Keratinocyte (primary cell): ENCODE results near the gene SLC22A14.

Experiments
- EZH2 ChIP-seq: IDR thresholded peaks from one replicate; pipeline ENCODE4 v1.6.1; 2012; ENCODE audit warnings: inconsistent platforms, mild to moderate bottlenecking, low read length, moderate library complexity
- TF ChIP-seq, protein P1 (sequence below), 3 experiments: IDR thresholded peaks in 1 of 3; conservative IDR thresholded peaks in 1 of 3; optimal IDR thresholded peaks in 1 of 3; 2 replicates in 2 of 3; 3 replicates in 1 of 3; pipeline versions ENCODE3 to v1.5.1; 2011; ENCODE audit warnings: low read length in 3 of 3, mild to moderate bottlenecking in 3 of 3, moderate library complexity in 2 of 3, control low read depth in 1 of 3, inconsistent platforms in 1 of 3; ENCODE audit not compliant: insufficient read depth in 2 of 3; ENCODE audit errors: extremely low read depth in 1 of 3

- TF ChIP-seq, protein P1, sequence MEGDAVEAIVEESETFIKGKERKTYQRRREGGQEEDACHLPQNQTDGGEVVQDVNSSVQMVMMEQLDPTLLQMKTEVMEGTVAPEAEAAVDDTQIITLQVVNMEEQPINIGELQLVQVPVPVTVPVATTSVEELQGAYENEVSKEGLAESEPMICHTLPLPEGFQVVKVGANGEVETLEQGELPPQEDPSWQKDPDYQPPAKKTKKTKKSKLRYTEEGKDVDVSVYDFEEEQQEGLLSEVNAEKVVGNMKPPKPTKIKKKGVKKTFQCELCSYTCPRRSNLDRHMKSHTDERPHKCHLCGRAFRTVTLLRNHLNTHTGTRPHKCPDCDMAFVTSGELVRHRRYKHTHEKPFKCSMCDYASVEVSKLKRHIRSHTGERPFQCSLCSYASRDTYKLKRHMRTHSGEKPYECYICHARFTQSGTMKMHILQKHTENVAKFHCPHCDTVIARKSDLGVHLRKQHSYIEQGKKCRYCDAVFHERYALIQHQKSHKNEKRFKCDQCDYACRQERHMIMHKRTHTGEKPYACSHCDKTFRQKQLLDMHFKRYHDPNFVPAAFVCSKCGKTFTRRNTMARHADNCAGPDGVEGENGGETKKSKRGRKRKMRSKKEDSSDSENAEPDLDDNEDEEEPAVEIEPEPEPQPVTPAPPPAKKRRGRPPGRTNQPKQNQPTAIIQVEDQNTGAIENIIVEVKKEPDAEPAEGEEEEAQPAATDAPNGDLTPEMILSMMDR (optimal IDR thresholded peaks at IDR 0.05 in 1 of 3, IDR thresholded peaks at IDR 0.05 in 1 of 3, conservative IDR thresholded peaks at IDR 0.05 in 1 of 3; ENCODE audit: extremely low read depth in 1 of 3, insufficient read depth in 2 of 3, low read length in 3 of 3), result no peak
- no peak for TF ChIP-seq EZH2
Measured at GRCh38 chr3:38327335-38328009, 45.4 kb downstream of the SLC22A14 start.
